ENCODE measurements around the gene HBQ1. TPM values are rescaled to one million over a fixed set of nuclear protein-coding genes. Genes with fewer than 3 reads are reported as not detected.
"Not testable (repeated sequence)": the region's sequence is repeated elsewhere in the genome, so short reads cannot be mapped to it uniquely, and the experiment has no call there.

Gene HBQ1
- total RNA-seq, 4 donors from 2014 or later = not detected

DNA sequence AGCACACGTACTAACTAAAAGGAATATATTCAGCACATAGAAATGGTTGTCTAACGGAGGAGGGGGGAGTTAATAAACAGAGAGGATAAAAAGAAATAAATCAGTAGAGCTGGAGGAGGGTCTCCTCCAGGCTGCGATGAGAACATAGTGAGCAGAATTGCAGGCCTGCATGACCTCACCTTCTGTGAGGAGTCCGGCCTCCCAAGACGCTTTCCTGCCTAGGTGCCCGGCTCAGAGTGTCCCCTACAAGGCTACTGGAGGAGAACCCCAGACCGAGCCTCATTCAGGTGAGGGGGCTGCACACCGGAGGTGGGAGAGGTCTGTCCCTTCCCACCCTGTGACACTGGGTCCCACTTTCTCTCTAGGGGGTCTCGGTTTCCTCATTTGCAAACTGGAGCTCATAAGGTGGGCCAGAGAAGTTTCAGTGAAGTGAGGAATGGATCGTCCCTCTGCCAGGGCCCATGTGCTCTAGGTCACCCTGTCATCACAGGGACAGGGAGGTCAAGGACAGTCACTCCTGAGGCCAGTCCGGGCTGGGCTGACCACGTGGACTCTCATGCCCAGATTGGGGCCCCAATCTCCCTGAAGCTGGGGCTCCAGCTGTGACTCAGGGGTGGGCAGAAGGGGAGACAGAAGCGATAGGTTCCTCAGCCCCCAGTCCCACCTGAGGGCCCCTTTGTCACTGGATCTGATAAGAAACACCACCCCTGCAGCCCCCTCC, 17.8 kb upstream of the HBQ1 start:
- no peaks in the 10 kb centered on the region for H3K36me3 ChIP-seq
- H3K4me3 ChIP-seq = no peak overlapping the region
- H3K27me3 ChIP-seq = peaks cover 3 to 41% of the 10 kb centered on the region in 2 donors
- WGBS, 2 donors = 82 to 93% methylated on average over 12 to 13 of the region's 13 CpGs
- no peaks in the 10 kb centered on the region for H3K9me3 ChIP-seq
- TF ChIP-seq, protein P1, sequence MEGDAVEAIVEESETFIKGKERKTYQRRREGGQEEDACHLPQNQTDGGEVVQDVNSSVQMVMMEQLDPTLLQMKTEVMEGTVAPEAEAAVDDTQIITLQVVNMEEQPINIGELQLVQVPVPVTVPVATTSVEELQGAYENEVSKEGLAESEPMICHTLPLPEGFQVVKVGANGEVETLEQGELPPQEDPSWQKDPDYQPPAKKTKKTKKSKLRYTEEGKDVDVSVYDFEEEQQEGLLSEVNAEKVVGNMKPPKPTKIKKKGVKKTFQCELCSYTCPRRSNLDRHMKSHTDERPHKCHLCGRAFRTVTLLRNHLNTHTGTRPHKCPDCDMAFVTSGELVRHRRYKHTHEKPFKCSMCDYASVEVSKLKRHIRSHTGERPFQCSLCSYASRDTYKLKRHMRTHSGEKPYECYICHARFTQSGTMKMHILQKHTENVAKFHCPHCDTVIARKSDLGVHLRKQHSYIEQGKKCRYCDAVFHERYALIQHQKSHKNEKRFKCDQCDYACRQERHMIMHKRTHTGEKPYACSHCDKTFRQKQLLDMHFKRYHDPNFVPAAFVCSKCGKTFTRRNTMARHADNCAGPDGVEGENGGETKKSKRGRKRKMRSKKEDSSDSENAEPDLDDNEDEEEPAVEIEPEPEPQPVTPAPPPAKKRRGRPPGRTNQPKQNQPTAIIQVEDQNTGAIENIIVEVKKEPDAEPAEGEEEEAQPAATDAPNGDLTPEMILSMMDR (IDR thresholded peaks at IDR 0.05) = no peak
- no peak overlapping the region for H3K27ac ChIP-seq
- peaks cover 0 to 22% (median 15%) of the 10 kb centered on the region in 4 donors for H3K4me1 ChIP-seq
- DNase-seq (ENCODE audit: low spot score in 2 of 2) = no peak

DNA sequence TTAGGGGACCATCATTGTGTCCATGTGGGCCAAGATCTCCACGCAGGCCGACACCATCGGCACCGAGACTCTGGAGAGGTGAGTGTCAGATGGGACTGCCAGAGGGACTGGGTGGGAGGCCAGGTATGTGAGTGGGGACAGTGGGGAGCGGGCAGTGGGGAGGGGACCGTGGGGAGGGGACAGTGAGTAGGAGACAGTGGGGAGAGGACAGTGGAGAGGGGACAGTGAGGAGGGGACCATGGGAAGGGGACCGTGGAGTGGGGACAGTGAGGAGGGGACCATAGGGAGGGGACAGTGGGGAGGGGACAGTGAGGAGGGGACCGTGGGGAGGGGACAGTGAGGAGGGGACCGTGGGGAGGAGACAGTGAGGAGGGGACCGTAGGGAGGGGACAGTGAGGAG, 17.1 kb upstream of the HBQ1 start:
- not testable (repeated sequence) for DNase-seq (ENCODE audit: low spot score in 2 of 2); H3K4me3 ChIP-seq; H3K27ac ChIP-seq; H3K36me3 ChIP-seq; H3K9me3 ChIP-seq
- peaks cover 3 to 42% of the 10 kb centered on the region in 2 donors for H3K27me3 ChIP-seq
- 88 to 92% methylated on average over 7 to 10 of the region's 10 CpGs for WGBS, 2 donors
- H3K4me1 ChIP-seq = peaks cover 0 to 22% (median 15%) of the 10 kb centered on the region in 4 donors

DNA sequence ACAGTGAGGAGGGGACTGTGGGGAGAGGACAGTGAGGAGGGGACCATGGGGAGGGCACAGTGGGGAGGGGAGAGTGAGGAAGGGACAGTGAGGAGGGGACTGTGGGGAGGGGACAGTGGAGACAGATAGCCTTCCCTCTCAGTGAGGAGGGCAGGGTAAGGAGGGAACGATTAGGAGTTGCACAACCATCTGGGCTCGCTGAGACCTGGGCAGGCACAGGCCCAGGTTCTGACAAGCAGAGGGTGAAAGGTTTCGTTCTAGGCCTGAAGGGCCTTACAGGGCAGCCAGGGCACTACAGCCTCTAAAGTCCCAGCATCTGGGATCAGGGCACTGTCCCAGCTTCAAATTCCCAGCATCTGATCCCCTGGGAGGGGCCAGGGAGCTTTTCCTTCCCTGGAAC, 16.6 kb upstream of the HBQ1 start:
- H3K4me1 ChIP-seq = peaks cover 0 to 22% (median 15%) of the 10 kb centered on the region in 4 donors
- peaks cover 3 to 45% of the 10 kb centered on the region in 2 donors for H3K27me3 ChIP-seq
- 27 to 44% methylated on average over 2 to 3 of the region's 3 CpGs for WGBS, 2 donors
- not testable (repeated sequence) for H3K4me3 ChIP-seq; H3K9me3 ChIP-seq; H3K36me3 ChIP-seq; H3K27ac ChIP-seq; DNase-seq (ENCODE audit: low spot score in 2 of 2)

DNA sequence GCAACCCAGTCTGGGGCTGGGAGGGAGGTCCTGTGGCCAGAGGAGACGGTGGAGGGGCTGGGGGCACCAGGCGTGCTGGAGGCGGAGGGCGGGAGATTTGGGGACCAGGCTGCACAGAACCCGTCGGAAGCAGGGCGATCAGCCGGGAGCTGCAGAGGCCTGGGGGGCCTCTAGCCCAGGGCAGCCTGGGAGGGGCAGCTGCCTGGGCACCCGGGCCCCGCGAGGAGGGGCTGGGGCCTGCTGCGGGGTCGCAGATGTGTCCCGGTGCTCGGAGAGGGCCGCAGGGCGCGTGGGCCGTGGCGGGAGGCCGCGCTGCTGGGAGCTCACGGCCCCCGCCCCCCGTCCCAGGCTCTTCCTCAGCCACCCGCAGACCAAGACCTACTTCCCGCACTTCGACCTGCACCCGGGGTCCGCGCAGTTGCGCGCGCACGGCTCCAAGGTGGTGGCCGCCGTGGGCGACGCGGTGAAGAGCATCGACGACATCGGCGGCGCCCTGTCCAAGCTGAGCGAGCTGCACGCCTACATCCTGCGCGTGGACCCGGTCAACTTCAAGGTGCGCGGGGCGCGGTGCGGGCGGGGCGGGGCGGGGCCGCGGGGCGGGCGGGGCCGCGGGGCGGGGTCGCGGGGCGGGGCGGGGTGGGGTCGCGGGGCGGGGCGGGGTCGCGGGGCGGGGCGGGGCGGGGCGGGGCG, 16.0 kb upstream of the HBQ1 start:
- H3K27ac ChIP-seq; H3K4me3 ChIP-seq; DNase-seq (ENCODE audit: low spot score in 2 of 2); H3K36me3 ChIP-seq; H3K9me3 ChIP-seq: not testable (repeated sequence)
- WGBS, 2 donors = no CpG with 5 or more reads among the region's 80 CpGs
- Histone ChIP-seq H3K4me1 (peaks cover 0 to 22% (median 15%) of the 10 kb centered on the region in 4 donors), H3K27me3 (peaks cover 3 to 50% of the 10 kb centered on the region in 2 donors)

DNA sequence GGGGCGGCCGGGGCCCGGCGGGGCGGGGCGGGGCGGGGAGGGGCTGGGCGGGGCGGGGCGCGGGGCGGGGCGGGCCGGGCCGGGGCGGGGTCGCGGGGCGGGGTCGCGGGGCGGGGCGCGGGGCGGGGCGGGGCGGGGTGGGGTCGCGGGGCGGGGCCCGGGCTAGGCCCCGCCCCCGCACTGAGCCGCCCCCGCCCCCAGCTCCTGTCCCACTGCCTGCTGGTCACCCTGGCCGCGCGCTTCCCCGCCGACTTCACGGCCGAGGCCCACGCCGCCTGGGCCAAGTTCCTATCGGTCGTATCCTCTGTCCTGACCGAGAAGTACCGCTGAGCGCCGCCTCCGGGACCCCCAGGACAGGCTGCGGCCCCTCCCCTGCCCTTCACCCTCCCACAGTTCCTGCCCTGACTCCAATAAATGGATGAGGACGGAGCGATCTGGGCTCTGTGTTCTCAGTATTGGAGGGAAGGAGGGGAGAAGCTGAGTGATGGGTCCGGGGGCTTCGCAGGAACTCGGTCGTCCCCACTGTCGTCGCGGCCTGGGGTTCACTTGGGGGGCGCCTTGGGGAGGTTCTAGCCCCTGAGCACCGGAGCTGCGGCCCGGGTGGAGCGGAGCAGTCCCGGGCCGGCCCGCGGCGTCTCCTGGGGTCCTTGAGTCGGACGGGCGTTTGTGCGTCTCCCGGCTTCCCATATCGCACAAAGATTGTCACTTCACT, 15.3 kb upstream of the HBQ1 start:
- 0 to 4% methylated on average over 3 to 20 of the region's 77 CpGs for WGBS, 2 donors
- H3K4me1 ChIP-seq = peaks cover 0 to 22% (median 15%) of the 10 kb centered on the region in 4 donors
- DNase-seq (ENCODE audit: low spot score in 2 of 2) = no peak
- no peaks in the 10 kb centered on the region for H3K36me3 ChIP-seq
- peaks cover 3 to 55% of the 10 kb centered on the region in 2 donors for H3K27me3 ChIP-seq
- H3K4me3 ChIP-seq = peak overlapping the region in 1 of 4 donors; percentile 8
- no peak for TF ChIP-seq EP300 (IDR thresholded peaks at IDR 0.05)
- TF ChIP-seq POLR2A (IDR thresholded peaks at IDR 0.05) = no peak
- TF ChIP-seq, protein P1 (IDR thresholded peaks at IDR 0.05) = no peak
- H3K9me3 ChIP-seq = no peaks in the 10 kb centered on the region
- H3K27ac ChIP-seq = no peak overlapping the region

DNA sequence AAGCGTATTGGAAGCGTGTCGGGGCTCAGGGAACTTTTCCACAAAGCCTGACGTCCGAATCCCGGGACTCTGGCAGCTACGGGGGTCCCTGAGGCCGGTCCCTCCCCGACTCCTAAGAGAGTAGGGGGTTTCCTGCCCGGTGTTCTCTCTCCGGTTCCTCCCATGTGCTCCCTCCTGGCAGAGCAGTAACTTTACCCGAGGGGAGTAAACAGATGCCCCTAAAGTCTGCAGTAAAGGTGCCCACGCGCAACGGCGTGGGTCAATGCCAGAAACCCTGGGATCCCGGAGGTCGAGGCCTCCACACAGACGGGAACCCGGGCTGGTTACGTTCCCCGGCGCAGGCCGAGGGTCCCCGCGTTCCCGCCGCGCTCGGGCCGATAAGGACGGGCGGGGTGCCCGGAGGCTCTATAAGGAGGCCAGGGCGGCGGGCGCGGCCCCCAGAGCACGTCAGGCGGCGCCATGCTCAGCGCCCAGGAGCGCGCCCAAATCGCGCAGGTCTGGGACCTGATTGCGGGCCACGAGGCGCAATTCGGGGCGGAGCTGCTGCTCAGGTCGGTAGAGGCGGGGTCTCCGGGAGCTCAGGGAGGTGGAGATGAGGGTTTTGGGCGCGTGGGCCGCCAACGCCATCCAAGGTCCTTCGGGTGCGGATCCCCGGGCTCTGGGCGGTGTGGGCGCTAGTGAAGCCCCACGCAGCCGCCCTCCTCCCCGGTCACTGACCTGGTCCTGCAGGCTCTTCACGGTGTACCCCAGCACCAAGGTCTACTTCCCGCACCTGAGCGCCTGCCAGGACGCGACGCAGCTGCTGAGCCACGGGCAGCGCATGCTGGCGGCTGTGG, 14.5 kb upstream of the HBQ1 start, which contains the start of gene HBM:
HBM (plus strand) TSS at position 440 of the 836 bp plus-strand sequence; CDS start at position 460, 20 bp downstream.
- H3K4me3 ChIP-seq = peak within 1 kb of the TSS in 1 of 4 donors; percentile 8
- no peaks in the 10 kb centered on the region for H3K36me3 ChIP-seq
- H3K27ac ChIP-seq = no peak within 1 kb of the TSS
- H3K4me1 ChIP-seq = peaks cover 0 to 22% (median 15%) of the 10 kb centered on the region in 4 donors
- H3K27me3 ChIP-seq = peaks cover 3 to 63% of the 10 kb centered on the region in 2 donors
- no peak for DNase-seq (ENCODE audit: low spot score in 2 of 2)
- H3K9me3 ChIP-seq = no peaks in the 10 kb centered on the region
- TF ChIP-seq, protein P1 (IDR thresholded peaks at IDR 0.05) = no peak
- TF ChIP-seq EP300 (IDR thresholded peaks at IDR 0.05) (no peak), POLR2A (IDR thresholded peaks at IDR 0.05) (no peak)
- WGBS, 2 donors = 1 to 2% methylated on average over 40 to 63 of the region's 75 CpGs
